ENCODE data around the gene IL18BP.

The IL18BP gene

GRCh38 chr11:71997594-71997993 lies 1.1 kb upstream of the IL18BP start:
- DNase-seq, result no peak

DNA sequence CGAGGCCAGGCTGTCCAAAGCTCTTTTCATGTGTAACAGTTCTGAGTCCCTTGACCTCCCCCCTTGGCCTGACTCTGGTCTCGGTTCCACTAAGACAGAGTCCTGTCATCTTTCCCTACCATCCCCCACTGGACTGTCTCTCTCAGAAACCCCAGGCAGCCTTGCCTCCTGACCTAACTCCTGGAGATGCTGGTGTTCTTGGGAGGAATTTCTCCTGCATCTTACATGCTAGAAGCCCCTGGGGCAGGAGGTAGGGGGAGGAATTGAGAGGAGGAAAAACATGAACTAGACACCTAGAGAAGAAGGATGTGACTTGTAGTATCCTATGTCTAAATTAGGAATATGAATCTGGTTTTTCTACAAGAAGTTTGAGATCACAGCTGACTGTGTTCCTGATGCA lies 648 bp upstream of the IL18BP start:
- no peak for DNase-seq

- DNase-seq, result no peak
These were observed 653 bp downstream of the IL18BP start for GRCh38 chr11:71999362-71999761.

GRCh38 chr11:71999798-72000197 lies 1.1 kb downstream of the IL18BP start:
- no peak for DNase-seq

GRCh38 chr11:72000202-72000867 lies 1.6 kb downstream of the IL18BP start:
- DNase-seq, result no peak

DNA sequence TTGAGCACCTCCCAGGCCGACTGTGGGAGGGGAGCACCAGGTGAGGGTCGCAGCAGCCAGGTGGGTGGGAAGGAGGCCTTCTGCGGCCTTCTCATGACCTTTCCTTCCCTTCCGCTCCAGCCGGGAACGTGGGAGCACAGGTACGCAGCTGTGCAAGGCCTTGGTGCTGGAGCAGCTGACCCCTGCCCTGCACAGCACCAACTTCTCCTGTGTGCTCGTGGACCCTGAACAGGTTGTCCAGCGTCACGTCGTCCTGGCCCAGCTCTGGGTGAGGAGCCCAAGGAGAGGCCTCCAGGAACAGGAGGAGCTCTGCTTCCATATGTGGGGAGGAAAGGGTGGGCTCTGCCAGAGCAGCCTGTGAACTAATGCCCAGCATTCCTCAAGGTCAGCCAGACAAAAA lies 2.6 kb downstream of the IL18BP start:
- DNase-seq, result no peak

DNA sequence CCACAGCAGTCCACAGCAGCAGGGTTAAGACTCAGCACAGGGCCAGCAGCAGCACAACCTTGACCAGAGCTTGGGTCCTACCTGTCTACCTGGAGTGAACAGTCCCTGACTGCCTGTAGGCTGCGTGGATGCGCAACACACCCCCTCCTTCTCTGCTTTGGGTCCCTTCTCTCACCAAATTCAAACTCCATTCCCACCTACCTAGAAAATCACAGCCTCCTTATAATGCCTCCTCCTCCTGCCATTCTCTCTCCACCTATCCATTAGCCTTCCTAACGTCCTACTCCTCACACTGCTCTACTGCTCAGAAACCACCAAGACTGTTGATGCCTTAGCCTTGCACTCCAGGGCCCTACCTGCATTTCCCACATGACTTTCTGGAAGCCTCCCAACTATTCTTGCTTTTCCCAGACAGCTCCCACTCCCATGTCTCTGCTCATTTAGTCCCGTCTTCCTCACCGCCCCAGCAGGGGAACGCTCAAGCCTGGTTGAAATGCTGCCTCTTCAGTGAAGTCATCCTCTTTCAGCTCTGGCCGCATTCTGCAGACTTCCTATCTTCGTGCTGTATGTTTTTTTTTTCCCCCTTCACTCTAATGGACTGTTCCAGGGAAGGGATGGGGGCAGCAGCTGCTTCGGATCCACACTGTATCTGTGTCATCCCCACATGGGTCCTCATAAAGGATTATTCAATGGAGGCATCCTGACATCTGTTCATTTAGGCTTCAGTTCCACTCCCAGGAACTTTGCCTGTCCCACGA lies 3.3 kb downstream of the IL18BP start:
- no peak for DNase-seq

GRCh38 chr11:72002841-72003775 lies 4.4 kb downstream of the IL18BP start:
- no peak for DNase-seq

DNA sequence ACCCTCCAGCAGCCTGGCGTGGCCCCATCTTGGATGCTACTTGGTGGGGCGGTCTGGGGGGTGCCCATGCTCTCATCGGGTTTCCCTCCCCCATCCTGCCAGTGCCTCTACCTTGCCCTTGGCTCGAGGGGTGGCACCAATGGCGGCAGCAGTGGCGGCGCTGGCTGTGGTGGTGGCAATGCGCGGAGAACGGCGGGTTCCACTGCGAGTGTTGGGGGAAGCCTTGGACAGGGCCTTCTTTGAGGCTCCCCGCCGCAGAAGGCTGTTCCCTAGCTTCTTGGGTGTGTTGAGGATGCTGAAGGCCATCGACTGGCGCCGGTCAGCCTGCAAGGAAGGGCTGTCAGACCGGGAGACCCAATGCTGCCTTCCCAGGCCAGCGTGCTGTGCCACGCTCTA lies 5.1 kb downstream of the IL18BP start:
- DNase-seq, result no peak

GRCh38 chr11:72004515-72005346 lies 6.0 kb downstream of the IL18BP start:
- DNase-seq, result no peak

DNA sequence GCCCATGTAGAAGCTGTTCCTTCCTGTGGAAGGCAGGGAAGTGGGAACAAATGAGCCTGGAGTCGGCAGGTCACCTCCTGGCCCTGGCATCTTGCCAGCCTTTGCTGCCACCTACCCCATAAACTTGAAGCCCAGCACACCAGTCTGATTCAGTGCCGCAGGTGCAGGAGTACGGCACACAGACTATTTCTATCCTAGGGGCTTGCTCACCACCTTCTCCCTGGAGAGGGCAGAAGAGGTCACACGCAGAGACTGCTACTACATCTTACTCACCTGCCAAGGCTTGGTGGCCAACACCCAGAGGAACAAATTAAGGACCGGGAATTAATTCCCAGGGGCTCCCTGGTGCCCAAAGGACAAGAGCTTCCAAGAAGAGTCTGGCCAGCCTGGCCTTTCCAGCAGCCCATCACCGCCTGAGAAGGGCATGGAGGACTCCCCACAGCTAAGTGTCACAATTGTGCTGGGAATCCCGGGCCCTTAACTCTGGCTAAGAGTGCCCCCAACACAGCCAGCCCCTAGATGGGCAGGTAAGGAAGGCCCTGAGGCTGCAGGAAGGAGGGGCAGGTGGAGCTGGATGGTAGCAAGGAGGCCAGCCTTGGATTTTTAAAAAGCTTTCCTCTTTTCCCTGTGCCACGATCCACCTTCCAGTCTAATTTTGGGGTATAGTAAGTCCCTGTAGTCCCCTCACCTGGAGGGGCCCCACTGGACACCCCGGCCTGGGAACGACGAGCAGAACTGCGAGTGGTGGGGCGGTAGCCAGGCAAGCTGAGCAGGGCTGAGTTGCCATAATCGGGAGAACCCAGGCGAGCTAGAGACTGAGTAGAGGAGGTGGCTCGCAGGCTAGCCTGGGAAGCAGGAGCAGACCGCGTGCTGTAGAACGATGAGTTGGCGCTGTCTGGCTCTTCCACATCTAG lies 6.9 kb downstream of the IL18BP start:
- DNase-seq, result no peak

DNA sequence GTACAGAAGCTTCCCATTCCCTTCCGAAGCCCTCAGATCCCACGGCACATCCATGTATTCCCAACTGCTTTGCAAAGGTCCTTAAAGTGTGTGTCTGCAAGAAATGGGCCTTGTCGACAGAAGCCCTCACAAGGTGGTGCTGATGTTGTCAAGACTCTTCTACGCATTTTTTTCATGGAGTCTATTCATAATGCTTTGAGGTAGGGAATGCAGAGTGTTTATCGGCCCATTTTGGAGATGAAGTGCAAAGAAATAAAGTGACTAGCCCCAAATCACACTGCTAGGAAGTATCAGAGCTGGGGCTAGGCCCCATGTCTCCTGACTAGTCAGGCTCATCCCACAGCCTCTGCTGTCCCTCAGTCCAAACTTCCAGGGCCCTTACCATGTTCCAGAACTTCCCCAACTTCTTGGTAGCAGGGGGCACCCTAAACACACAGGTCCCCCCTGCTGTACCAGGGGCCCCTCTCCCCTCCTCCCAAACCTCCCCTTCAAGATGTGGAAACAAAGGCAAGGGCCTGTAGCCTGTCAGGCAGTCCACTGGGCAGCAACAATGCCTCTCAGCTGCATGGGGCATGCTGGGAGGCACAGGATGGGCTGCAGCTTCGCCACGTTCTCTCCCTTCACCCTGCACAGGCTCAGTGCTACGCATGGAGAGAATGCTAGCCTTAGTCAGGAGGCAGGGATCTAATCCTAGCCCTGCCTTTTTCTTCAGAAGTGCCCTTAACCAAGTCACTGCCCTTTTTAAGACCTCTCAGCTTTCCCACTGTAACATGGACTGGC lies 7.8 kb downstream of the IL18BP start:
- DNase-seq, result no peak

DNA sequence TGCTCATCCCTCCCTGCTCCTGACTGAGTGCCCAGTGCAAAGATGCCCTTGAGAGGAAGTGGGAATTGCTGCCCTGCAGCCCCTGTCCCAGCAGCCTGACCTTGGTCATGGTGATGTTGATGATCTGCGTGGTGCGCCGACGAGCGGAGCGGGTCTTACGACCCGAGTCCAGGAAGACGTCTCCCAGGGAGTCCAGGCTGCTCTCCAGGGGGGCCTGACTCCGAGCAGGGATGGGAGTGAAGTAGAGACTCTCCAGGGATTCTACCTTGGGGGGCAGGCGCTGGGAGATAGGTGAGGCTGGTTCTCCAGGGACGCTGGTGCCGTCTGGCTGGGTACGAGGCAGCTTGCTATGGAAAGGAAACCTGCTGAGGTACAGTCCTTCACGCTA lies 8.4 kb downstream of the IL18BP start:
- DNase-seq, result no peak

GRCh38 chr11:72007587-72007986 lies 8.9 kb downstream of the IL18BP start:
- no peak for DNase-seq

GRCh38 chr11:72008728-72009127 lies 10.0 kb downstream of the IL18BP start:
- DNase-seq, result no peak

GRCh38 chr11:72009156-72009555 lies 10.4 kb downstream of the IL18BP start:
- no peak for DNase-seq

DNA sequence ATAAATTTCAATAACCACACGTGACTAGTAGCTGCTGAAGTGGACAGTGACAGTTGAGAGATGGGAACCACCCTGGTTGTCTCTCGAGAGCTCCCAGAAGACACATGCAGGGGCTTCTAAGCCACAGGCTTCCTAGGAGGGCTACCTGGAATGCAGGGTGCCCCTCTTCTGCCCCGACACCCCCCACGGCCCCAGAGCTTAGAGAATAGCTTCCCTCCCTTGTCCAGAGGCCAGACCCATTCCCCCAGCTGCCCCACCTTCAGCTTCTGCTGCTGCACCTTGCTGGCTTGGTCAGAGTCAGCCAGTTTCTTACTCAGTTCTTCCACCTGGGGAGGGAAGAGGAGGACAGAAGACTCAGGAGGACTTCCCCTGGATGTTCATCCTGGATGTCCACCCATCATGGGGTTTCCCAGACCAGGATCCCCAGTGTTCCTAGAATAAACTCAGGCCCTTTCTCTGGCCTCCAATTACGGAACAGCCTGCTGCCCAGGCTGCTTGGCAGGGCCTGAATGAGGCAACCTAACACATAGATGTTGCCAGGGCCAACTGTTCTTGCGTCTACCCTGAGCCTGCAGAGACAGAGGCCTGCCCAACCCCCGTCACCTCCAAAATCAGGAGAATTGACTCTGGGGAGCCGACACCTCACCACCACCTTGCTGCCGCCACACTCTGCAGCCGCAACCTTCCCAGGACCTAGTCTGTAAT lies 12.0 kb downstream of the IL18BP start:
- no peak for DNase-seq

- DNase-seq, result no peak
These were observed 13.5 kb downstream of the IL18BP start for GRCh38 chr11:72012091-72012630.

- no peak for DNase-seq
These were observed 14.4 kb downstream of the IL18BP start for GRCh38 chr11:72012897-72013721.

All from GDM1 (cell line).